Mesenchymal stem cell (in vitro differentiated cells and primary cell): Measurements from ENCODE around the gene MYOCD.

ENCODE experiments used
- DNase-seq: peaks from one replicate; pipeline ENCODE4 v3.0.0-alpha.2; 2013
- H2AFZ ChIP-seq: one replicate; pipeline ENCODE4 v1.6.1; 2013; ENCODE audit warnings: low read depth, mild to moderate bottlenecking, control low read depth, inconsistent platforms, low read length, moderate library complexity
- H2AK5ac ChIP-seq: 2 replicates; pipeline ENCODE4 v1.6.1; 2013; ENCODE audit warnings: low read length, moderate library complexity, mild to moderate bottlenecking, inconsistent platforms; ENCODE audit not compliant: severe bottlenecking
- H2BK120ac ChIP-seq: one replicate; pipeline ENCODE4 v1.6.1; 2013; ENCODE audit warnings: low read depth, mild to moderate bottlenecking, inconsistent platforms, low read length, moderate library complexity
- H2BK12ac ChIP-seq, 2 experiments: one replicate each; pipeline ENCODE4 v1.6.1; 2013; ENCODE audit warnings: inconsistent platforms in 2 of 2, low read length in 2 of 2, mild to moderate bottlenecking in 2 of 2, moderate library complexity in 2 of 2, control low read depth in 1 of 2
- H2BK15ac ChIP-seq: one replicate; pipeline ENCODE4 v1.6.1; 2013; ENCODE audit warnings: mild to moderate bottlenecking, low read depth, inconsistent platforms; ENCODE audit not compliant: poor library complexity, severe bottlenecking
- H2BK5ac ChIP-seq: 2 replicates; pipeline ENCODE4 v1.6.1; 2013; ENCODE audit warnings: low read depth, mild to moderate bottlenecking, low read length, control low read depth, inconsistent platforms; ENCODE audit not compliant: poor library complexity, severe bottlenecking
- H3K14ac ChIP-seq, 2 experiments: one replicate each; pipeline ENCODE4 v1.6.1; 2013; ENCODE audit warnings: inconsistent platforms in 2 of 2, low read length in 2 of 2, control low read depth in 1 of 2, mild to moderate bottlenecking in 1 of 2, moderate library complexity in 1 of 2
- H3K18ac ChIP-seq, 2 experiments: one replicate each; pipeline ENCODE4 v1.6.1; 2013; ENCODE audit warnings: inconsistent platforms in 2 of 2, low read length in 2 of 2, control low read depth in 1 of 2, low read depth in 1 of 2, mild to moderate bottlenecking in 1 of 2
- H3K23ac ChIP-seq, 2 experiments: one replicate each; pipeline ENCODE4 v1.6.1; 2013; ENCODE audit warnings: inconsistent platforms in 2 of 2, low read length in 2 of 2, mild to moderate bottlenecking in 2 of 2, moderate library complexity in 2 of 2, control low read depth in 1 of 2
- H3K27ac ChIP-seq: 2 replicates; pipeline ENCODE4 v1.5.1; 2013; ENCODE audit warnings: mild to moderate bottlenecking, moderate library complexity, low read length, control low read depth, inconsistent platforms; ENCODE audit not compliant: poor library complexity, severe bottlenecking
- H3K27me3 ChIP-seq, 2 experiments: 2 replicates each; pipeline versions ENCODE4 v1.6.1 to v1.7.0; 2013; ENCODE audit warnings: low read length in 2 of 2, mild to moderate bottlenecking in 2 of 2, moderate library complexity in 2 of 2, control low read depth in 1 of 2, inconsistent platforms in 1 of 2; ENCODE audit not compliant: control insufficient read depth in 1 of 2, insufficient read depth in 1 of 2
- H3K36me3 ChIP-seq, 2 experiments: 2 replicates each; pipeline versions ENCODE4 v1.6.1 to v1.7.0; 2013; ENCODE audit warnings: low read length in 2 of 2, control low read depth in 1 of 2, inconsistent platforms in 1 of 2, low read depth in 1 of 2, mild to moderate bottlenecking in 1 of 2; ENCODE audit not compliant: insufficient read depth in 2 of 2, control insufficient read depth in 1 of 2
- H3K4ac ChIP-seq, 2 experiments: one replicate each; pipeline ENCODE4 v1.6.1; 2013; ENCODE audit warnings: inconsistent platforms in 2 of 2, low read length in 2 of 2, mild to moderate bottlenecking in 2 of 2, moderate library complexity in 2 of 2, control low read depth in 1 of 2, low read depth in 1 of 2
- H3K4me1 ChIP-seq: 2 replicates; pipeline ENCODE4 v1.6.1; 2013; ENCODE audit warnings: low read depth, low read length, control low read depth; ENCODE audit not compliant: control insufficient read depth, insufficient read depth
- H3K4me2 ChIP-seq: 2 replicates; pipeline ENCODE4 v1.6.1; 2013; ENCODE audit warnings: low read length, mild to moderate bottlenecking, inconsistent platforms; ENCODE audit not compliant: poor library complexity, severe bottlenecking
- H3K4me3 ChIP-seq, 2 experiments: 2 replicates each; pipeline versions ENCODE4 v1.5.1 to v1.7.0; 2013; ENCODE audit warnings: low read length in 2 of 2, mild to moderate bottlenecking in 2 of 2, control low read depth in 1 of 2, low read depth in 1 of 2; ENCODE audit not compliant: insufficient read depth in 1 of 2
- H3K79me1 ChIP-seq: replicated peaks from 2 replicates; pipeline ENCODE4 v1.6.1; 2013; ENCODE audit warnings: mild to moderate bottlenecking, control low read depth, low read length, inconsistent platforms; ENCODE audit not compliant: poor library complexity, severe bottlenecking
- H3K9ac ChIP-seq: 2 replicates; pipeline ENCODE4 v1.7.0; 2013; ENCODE audit warnings: mild to moderate bottlenecking, low read length, moderate library complexity
- H3K9me3 ChIP-seq: 2 replicates; pipeline ENCODE4 v1.7.0; 2013; ENCODE audit warnings: mild to moderate bottlenecking, low read length; ENCODE audit not compliant: control insufficient read depth
- H4K8ac ChIP-seq: one replicate; pipeline ENCODE4 v1.6.1; 2013; ENCODE audit warnings: inconsistent platforms, mild to moderate bottlenecking, low read length, moderate library complexity
- H4K91ac ChIP-seq: one replicate; pipeline ENCODE4 v1.6.1; 2013; ENCODE audit warnings: mild to moderate bottlenecking, low read length, inconsistent platforms
- WGBS: methylation state at CpG from one replicate; pipeline ENCODE4 v1.1.7; 2013; ENCODE audit warnings: mixed read lengths; 5-methylcytosine and 5-hydroxymethylcytosine counted together

MYOCD gene

DNA sequence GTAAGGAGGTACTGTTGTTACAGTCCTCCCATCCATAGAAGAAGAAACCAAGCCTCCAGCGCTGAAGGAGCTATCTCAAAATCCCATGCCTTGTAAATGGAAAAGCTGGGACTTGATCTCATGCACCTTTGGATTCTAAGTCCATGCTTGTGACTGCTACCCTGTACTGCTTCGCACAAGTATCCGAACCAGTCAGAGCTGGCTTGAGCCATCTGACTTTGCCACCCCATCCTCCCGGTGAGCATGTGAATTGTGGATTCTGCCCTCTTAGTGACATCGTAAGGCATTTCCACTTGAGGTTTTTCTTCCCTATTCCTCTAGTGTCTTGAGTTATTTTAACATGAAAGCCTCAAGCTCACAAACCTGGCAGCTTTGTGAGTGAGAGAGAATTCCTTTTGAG lies 15.3 kb downstream of the MYOCD start:
- H3K4me1 ChIP-seq = no peaks in the 10 kb centered on the region
- 96% methylated on average over 5 of the region's 5 CpGs for WGBS

DNA sequence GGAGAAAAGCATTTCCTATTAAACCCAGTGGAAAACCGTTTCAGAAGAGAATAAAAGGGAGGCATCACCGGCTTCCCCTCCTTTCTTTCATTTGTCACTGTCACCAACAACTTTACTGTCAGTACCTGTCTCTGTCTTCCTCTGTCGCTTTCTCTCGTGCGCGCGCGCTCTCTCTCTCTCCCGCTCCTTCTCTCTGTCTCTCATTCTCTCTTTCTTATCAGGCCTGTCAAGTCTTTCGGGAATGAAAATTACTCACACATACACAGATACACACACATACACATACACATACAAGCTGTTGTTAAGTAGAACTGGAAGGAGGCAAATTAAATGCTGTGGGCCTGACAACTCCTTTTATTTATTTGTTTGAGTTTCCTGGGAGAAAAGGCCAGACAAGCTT lies 17.6 kb downstream of the MYOCD start:
- Histone ChIP-seq H3K36me3 (no peaks in the 10 kb centered on the region), H2AFZ (no peak overlapping the region), H3K4me1 (no peaks in the 10 kb centered on the region), H3K27ac (no peak overlapping the region), H4K8ac (no peak overlapping the region), H3K18ac (no peak overlapping the region), H3K14ac (no peak overlapping the region), H3K4me3 (no peak overlapping the region), H3K23ac (no peak overlapping the region), H3K4me2 (no peak overlapping the region), H3K9me3 (no peaks in the 10 kb centered on the region), H4K91ac (no peak overlapping the region), H3K79me1 (no peaks in the 10 kb centered on the region), H2AK5ac (no peak overlapping the region), H3K4ac (no peak overlapping the region), H2BK120ac (no peak overlapping the region), H2BK5ac (no peak overlapping the region), H3K9ac (no peak overlapping the region), H3K27me3 (peaks cover 0 to 35% of the 10 kb centered on the region in 2 experiments), H2BK12ac (no peak overlapping the region), H2BK15ac (no peak overlapping the region)
- no peak for DNase-seq
- 89% methylated on average over 8 of the region's 10 CpGs for WGBS

More for the DNA sequence above, 15.3 kb downstream of the MYOCD start:
- Histone ChIP-seq H3K23ac (no peak overlapping the region), H3K18ac (no peak overlapping the region), H3K14ac (no peak overlapping the region), H3K36me3 (no peaks in the 10 kb centered on the region), H2BK12ac (no peak overlapping the region), H3K4me2 (no peak overlapping the region), H3K4me3 (no peak overlapping the region), H2AFZ (no peak overlapping the region), H2BK120ac (no peak overlapping the region), H3K27ac (no peak overlapping the region), H4K8ac (no peak overlapping the region), H3K9me3 (no peaks in the 10 kb centered on the region), H2AK5ac (no peak overlapping the region), H3K9ac (no peak overlapping the region), H2BK5ac (no peak overlapping the region), H2BK15ac (no peak overlapping the region), H3K4ac (no peak overlapping the region), H3K27me3 (peaks cover 0 to 30% of the 10 kb centered on the region in 2 experiments), H4K91ac (no peak overlapping the region), H3K79me1 (no peaks in the 10 kb centered on the region)
- no peak for DNase-seq

DNA sequence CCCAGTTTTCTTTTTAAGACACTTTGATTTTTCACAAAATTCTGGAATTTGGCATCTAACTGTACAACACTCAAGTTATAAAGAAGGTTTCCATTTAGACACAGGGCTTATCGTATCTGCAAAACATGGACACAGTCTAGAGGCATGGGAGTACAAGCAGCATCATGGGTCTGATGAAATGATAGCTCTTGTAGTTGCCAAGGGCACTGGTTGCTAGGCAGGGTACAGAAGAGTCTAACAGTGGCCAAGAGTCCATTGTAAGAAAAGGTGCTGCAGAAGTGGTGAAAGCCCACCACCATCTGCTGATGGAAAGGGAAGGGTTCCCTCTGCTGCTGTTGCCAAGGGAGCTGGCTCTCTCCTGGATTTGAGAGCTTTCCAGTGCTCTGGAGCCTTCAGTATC lies 20.8 kb downstream of the MYOCD start:
- Histone ChIP-seq H2BK12ac (no peak overlapping the region), H3K36me3 (no peaks in the 10 kb centered on the region), H2AFZ (no peak overlapping the region), H3K23ac (no peak overlapping the region), H3K9ac (no peak overlapping the region), H3K79me1 (no peaks in the 10 kb centered on the region), H4K8ac (no peak overlapping the region), H2BK5ac (no peak overlapping the region), H2BK120ac (no peak overlapping the region), H3K9me3 (no peaks in the 10 kb centered on the region), H4K91ac (no peak overlapping the region), H2AK5ac (no peak overlapping the region), H2BK15ac (no peak overlapping the region), H3K4ac (no peak overlapping the region), H3K27me3 (peaks cover 0 to 16% of the 10 kb centered on the region in 2 experiments), H3K4me1 (no peaks in the 10 kb centered on the region), H3K18ac (no peak overlapping the region), H3K27ac (no peak overlapping the region), H3K14ac (peak overlapping the region in 1 of 2 experiments; percentile 32), H3K4me2 (no peak overlapping the region), H3K4me3 (no peak overlapping the region)
- 84% methylated on average over 1 of the region's 1 CpG for WGBS
- no peak for DNase-seq

DNA sequence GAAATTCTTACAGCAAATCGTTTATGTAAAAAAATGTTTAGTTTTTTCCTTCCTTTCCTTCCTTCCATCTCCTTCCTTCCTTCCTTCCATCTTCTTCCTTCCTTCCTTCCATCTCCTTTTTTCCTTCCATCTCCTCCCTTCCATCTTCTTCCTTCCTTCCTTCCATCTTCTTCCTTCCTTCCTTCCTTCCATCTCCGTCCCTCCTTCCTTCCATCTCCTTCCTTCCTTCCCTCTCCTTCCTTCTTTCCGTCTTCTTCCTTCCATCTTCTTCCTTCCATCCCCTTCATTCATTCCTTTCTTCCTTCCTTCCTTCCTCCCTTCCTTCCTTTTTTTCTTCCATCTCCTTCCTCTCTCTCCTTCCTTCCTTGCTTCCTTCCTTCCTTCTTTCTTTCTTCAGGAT lies 22.7 kb downstream of the MYOCD start:
- no peak overlapping the region for H2BK120ac ChIP-seq
- no peak overlapping the region for H3K23ac ChIP-seq
- no peak overlapping the region for H3K18ac ChIP-seq
- no peak overlapping the region for H2AK5ac ChIP-seq
- DNase-seq = no peak
- no peak overlapping the region for H3K4me2 ChIP-seq
- 93% methylated on average over 3 of the region's 3 CpGs for WGBS
- H4K8ac ChIP-seq = no peak overlapping the region
- peaks cover 0 to 5% of the 10 kb centered on the region in 2 experiments for H3K27me3 ChIP-seq
- H3K79me1 ChIP-seq = no peaks in the 10 kb centered on the region
- H3K4ac ChIP-seq = no peak overlapping the region
- H3K27ac ChIP-seq = no peak overlapping the region
- no peak overlapping the region for H3K4me3 ChIP-seq
- no peak overlapping the region for H3K14ac ChIP-seq
- no peak overlapping the region for H2BK15ac ChIP-seq
- no peak overlapping the region for H3K9ac ChIP-seq
- H3K4me1 ChIP-seq = no peaks in the 10 kb centered on the region
- H3K36me3 ChIP-seq = no peaks in the 10 kb centered on the region
- no peaks in the 10 kb centered on the region for H3K9me3 ChIP-seq
- no peak overlapping the region for H2BK5ac ChIP-seq
- H2AFZ ChIP-seq = no peak overlapping the region
- H2BK12ac ChIP-seq = no peak overlapping the region
- no peak overlapping the region for H4K91ac ChIP-seq
